Upper lobe of left lung (tissue), 4 donors: ENCODE results near the gene ZNF506.

Source experiments
- EP300 ChIP-seq, 4 donors: sonication (generic); formaldehyde crosslinking; IDR thresholded peaks; one replicate each; pipeline ENCODE4 v1.5.1; 2017; ENCODE audit warnings: antibody characterized with exemption in 4 of 4, control low read depth in 2 of 4
- POLR2A ChIP-seq, 4 donors: fragments of 450-650 bp; IDR thresholded peaks; one replicate each; pipeline ENCODE4 v1.5.1; 2016 to 2017; ENCODE audit warnings: antibody characterized with exemption in 4 of 4, mild to moderate bottlenecking in 2 of 4
- POLR2AphosphoS5 ChIP-seq, 2 donors: sonication (generic); formaldehyde crosslinking; IDR thresholded peaks; one replicate each; pipeline ENCODE4 v1.5.1; 2017; ENCODE audit warnings: antibody characterized with exemption in 2 of 2
- TF ChIP-seq, protein P1 (sequence below), 6 experiments: fragments of 450-650 bp in 4 of 6; fragments of 200-600 bp in 2 of 6; sonication (generic) in 2 of 6; IDR thresholded peaks; one replicate each; pipeline ENCODE4 v1.5.1; 2016 to 2019; ENCODE audit warnings: antibody characterized with exemption in 6 of 6

DNA sequence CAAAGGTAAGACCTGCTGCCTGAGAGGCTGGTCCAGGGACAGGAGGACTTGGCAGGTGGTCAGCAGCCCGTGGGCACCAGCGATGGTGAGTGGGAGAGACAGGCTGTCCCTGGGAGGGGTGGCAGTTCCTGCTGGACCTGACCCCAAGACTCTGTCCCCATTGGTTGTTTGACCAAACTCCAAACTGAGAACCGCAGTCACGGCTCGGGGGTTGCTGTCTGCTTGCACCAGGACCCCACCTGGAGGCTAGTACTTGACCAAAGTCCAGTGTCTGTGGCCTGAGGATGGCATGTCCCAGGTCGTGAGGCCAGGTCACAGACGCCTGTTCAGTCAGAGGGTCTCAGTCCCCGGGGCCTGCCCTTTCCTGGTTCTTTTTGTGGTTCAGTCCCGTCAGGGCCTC, 78.8 kb downstream of the ZNF506 start:
- TF ChIP-seq, protein P1, sequence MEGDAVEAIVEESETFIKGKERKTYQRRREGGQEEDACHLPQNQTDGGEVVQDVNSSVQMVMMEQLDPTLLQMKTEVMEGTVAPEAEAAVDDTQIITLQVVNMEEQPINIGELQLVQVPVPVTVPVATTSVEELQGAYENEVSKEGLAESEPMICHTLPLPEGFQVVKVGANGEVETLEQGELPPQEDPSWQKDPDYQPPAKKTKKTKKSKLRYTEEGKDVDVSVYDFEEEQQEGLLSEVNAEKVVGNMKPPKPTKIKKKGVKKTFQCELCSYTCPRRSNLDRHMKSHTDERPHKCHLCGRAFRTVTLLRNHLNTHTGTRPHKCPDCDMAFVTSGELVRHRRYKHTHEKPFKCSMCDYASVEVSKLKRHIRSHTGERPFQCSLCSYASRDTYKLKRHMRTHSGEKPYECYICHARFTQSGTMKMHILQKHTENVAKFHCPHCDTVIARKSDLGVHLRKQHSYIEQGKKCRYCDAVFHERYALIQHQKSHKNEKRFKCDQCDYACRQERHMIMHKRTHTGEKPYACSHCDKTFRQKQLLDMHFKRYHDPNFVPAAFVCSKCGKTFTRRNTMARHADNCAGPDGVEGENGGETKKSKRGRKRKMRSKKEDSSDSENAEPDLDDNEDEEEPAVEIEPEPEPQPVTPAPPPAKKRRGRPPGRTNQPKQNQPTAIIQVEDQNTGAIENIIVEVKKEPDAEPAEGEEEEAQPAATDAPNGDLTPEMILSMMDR (IDR thresholded peaks at IDR 0.05), result no peak
- TF ChIP-seq POLR2A (IDR thresholded peaks at IDR 0.05) (no peak), EP300 (IDR thresholded peaks at IDR 0.05) (no peak), POLR2AphosphoS5 (IDR thresholded peaks at IDR 0.05) (no peak)
